ENCODE results near the gene C10orf143.

DNA sequence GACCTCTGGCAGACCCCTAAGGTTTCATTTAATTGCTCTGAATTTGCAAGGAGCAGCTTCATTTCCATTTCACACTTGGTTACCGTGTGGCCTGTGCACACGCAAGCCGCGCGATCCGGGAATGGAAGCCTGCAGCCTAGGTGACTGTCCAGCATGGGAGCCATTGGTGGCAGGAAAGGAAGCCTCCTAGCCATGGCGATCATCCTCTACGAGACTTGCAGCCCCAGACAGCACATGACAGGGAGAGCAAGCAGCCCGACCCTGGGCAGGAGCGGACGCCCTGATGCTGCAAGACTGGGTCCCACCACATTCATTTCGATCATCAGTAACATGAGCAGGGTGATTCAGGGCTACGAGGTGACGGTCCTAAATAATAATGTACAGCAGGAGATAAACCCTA lies 33.9 kb downstream of the C10orf143 start:
- TF ChIP-seq EZH2 (IDR thresholded peaks at IDR 0.05; ENCODE audit: insufficient read depth, poor library complexity, severe bottlenecking) (no peak), EZH2phosphoT487 (IDR thresholded peaks at IDR 0.05; ENCODE audit: insufficient read depth, low read depth) (no peak)

Data from GM23248 (cell line).